OCI-LY1 (cell line): Measurements from ENCODE around the gene ANP32A.
A peak's percentile ranks its signal among the peaks of the same experiment; 100 is the strongest.

Experiments
- H2AFZ ChIP-seq: fragments of 200-600 bp; sonication (generic), shearing (Covaris generic); 2 replicates; pipeline ENCODE4 v1.6.0; 2014; ENCODE audit warnings: antibody characterized with exemption, mild to moderate bottlenecking, low read length
- H3F3A ChIP-seq: fragments of 200-600 bp; sonication (generic), shearing (Covaris generic); 2 replicates; pipeline ENCODE4 v1.6.0; 2014; ENCODE audit warnings: mild to moderate bottlenecking, antibody characterized with exemption, low read length, moderate library complexity; ENCODE audit not compliant: insufficient read depth
- H3K27ac ChIP-seq: fragments of 200-600 bp; sonication (generic); 2 replicates; pipeline ENCODE4 v1.5.1; 2014; ENCODE audit warnings: low read length, mixed run types, mild to moderate bottlenecking, low read depth; ENCODE audit not compliant: poor library complexity, severe bottlenecking
- H3K27me3 ChIP-seq: fragments of 200-600 bp; sonication (generic); 2 replicates; pipeline ENCODE4 v1.6.0; 2014; ENCODE audit warnings: antibody characterized with exemption, mild to moderate bottlenecking, low read length, moderate library complexity; ENCODE audit not compliant: insufficient read depth
- H3K36me3 ChIP-seq: fragments of 200-600 bp; sonication (generic); 2 replicates; pipeline ENCODE4 v1.6.1; 2014; ENCODE audit warnings: mild to moderate bottlenecking, antibody characterized with exemption, low read length, moderate library complexity, mixed read lengths; ENCODE audit not compliant: insufficient read depth
- H3K4me1 ChIP-seq: fragments of 200-600 bp; sonication (generic); 2 replicates; pipeline ENCODE4 v1.5.1; 2014; ENCODE audit warnings: mild to moderate bottlenecking, low read length, moderate library complexity; ENCODE audit not compliant: insufficient read depth, severe bottlenecking
- H3K4me2 ChIP-seq: fragments of 200-600 bp; sonication (generic), shearing (Covaris generic); 2 replicates; pipeline ENCODE4 v1.6.1; 2014; ENCODE audit warnings: low read length
- H3K4me3 ChIP-seq: fragments of 200-600 bp; sonication (generic); 2 replicates; pipeline ENCODE4 v1.5.1; 2014; ENCODE audit warnings: low read length, low read depth, mild to moderate bottlenecking, mixed read lengths; ENCODE audit not compliant: poor library complexity, severe bottlenecking
- H3K79me2 ChIP-seq: fragments of 200-600 bp; shearing (Covaris generic); 2 replicates; pipeline ENCODE4 v1.6.1; 2016; ENCODE audit warnings: mixed run types, low read length, mixed read lengths; ENCODE audit not compliant: insufficient read depth
- H3K9ac ChIP-seq: fragments of 200-600 bp; sonication (generic), shearing (Covaris generic); 2 replicates; pipeline ENCODE4 v1.6.1; 2014; ENCODE audit warnings: mild to moderate bottlenecking, low read length, mixed read lengths
- H3K9me2 ChIP-seq: fragments of 200-600 bp; sonication (generic), shearing (Covaris generic); 2 replicates; pipeline ENCODE4 v1.6.1; 2014; ENCODE audit warnings: low read depth, mild to moderate bottlenecking, low read length, mixed read lengths
- H3K9me3 ChIP-seq: fragments of 200-600 bp; shearing (Covaris generic); 2 replicates; pipeline ENCODE4 v1.6.1; 2014; ENCODE audit warnings: low read length, mixed read lengths
- H4K20me1 ChIP-seq: fragments of 200-600 bp; sonication (generic), shearing (Covaris generic); 2 replicates; pipeline ENCODE4 v1.6.0; 2016; ENCODE audit warnings: mild to moderate bottlenecking, low read length; ENCODE audit not compliant: insufficient read depth
- EZH2 ChIP-seq: fragments of 200-600 bp; sonication (generic), shearing (Covaris generic); IDR thresholded peaks from 2 replicates; pipeline ENCODE4 v1.8.0; 2017; ENCODE audit warnings: borderline replicate concordance, mixed run types, mild to moderate bottlenecking, antibody characterized with exemption, low read length, moderate library complexity, mixed read lengths
- TF ChIP-seq, protein P1 (sequence below): fragments of 200-600 bp; sonication (generic), shearing (Covaris generic); IDR thresholded peaks from 2 replicates; pipeline ENCODE4 v1.5.1; 2017; ENCODE audit warnings: mild to moderate bottlenecking, antibody characterized with exemption, low read length, moderate library complexity, mixed read lengths

ANP32A gene

DNA sequence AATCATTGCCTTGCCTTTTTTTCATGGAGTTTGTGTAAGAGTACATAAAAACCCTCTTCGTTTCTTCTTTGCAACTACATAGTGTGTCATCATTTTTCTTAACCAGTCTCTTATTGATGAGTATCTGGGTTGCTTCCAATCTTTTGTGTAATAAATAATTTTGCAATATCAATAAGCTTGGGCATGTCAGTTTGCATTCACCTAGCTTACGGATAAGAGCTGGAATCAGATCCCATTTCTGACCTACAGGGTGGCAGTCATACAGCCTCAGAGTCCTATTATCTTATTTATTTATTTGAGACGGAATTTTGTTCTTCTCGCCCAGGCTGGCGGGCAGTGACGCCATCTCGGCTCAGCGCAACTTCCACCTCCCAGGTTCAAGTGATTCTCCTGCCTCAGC is 18.3 kb downstream of the ANP32A start:
- Histone ChIP-seq H3K9me3 (no peaks in the 10 kb centered on the region), H4K20me1 (no peaks in the 10 kb centered on the region), H2AFZ (no peak overlapping the region), H3K4me3 (no peak overlapping the region), H3F3A (no peaks in the 10 kb centered on the region), H3K9me2 (no peaks in the 10 kb centered on the region), H3K27ac (no peak overlapping the region), H3K36me3 (peaks cover 62% of the 10 kb centered on the region; the same call in 1 of the 2 replicates), H3K4me1 (peaks cover 70% of the 10 kb centered on the region), H3K4me2 (no peak overlapping the region), H3K79me2 (peaks cover 98% of the 10 kb centered on the region), H3K9ac (no peak overlapping the region), H3K27me3 (no peaks in the 10 kb centered on the region)
- TF ChIP-seq, protein P1, sequence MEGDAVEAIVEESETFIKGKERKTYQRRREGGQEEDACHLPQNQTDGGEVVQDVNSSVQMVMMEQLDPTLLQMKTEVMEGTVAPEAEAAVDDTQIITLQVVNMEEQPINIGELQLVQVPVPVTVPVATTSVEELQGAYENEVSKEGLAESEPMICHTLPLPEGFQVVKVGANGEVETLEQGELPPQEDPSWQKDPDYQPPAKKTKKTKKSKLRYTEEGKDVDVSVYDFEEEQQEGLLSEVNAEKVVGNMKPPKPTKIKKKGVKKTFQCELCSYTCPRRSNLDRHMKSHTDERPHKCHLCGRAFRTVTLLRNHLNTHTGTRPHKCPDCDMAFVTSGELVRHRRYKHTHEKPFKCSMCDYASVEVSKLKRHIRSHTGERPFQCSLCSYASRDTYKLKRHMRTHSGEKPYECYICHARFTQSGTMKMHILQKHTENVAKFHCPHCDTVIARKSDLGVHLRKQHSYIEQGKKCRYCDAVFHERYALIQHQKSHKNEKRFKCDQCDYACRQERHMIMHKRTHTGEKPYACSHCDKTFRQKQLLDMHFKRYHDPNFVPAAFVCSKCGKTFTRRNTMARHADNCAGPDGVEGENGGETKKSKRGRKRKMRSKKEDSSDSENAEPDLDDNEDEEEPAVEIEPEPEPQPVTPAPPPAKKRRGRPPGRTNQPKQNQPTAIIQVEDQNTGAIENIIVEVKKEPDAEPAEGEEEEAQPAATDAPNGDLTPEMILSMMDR, result no peak
- no peak for TF ChIP-seq EZH2

- no peak overlapping the region for H3K4me3 ChIP-seq
- no peaks in the 10 kb centered on the region for H3K9me2 ChIP-seq
- H3K4me2 ChIP-seq, result no peak overlapping the region
- TF ChIP-seq, protein P1, result no peak
- no peak for TF ChIP-seq EZH2
- H3K27ac ChIP-seq, result peak overlapping the region; percentile 10
- no peaks in the 10 kb centered on the region for H4K20me1 ChIP-seq
- H3K36me3 ChIP-seq, result peaks cover 59% of the 10 kb centered on the region; the same call in 1 of the 2 replicates
- no peaks in the 10 kb centered on the region for H3K9me3 ChIP-seq
- no peaks in the 10 kb centered on the region for H3K27me3 ChIP-seq
- H3F3A ChIP-seq, result no peaks in the 10 kb centered on the region
- H3K79me2 ChIP-seq, result peaks cover 98% of the 10 kb centered on the region
- no peak overlapping the region for H3K9ac ChIP-seq
- H3K4me1 ChIP-seq, result peaks cover 70% of the 10 kb centered on the region
- no peak overlapping the region for H2AFZ ChIP-seq
Observed at GRCh38 chr15:68801572-68802148, 19.0 kb downstream of the ANP32A start.

DNA sequence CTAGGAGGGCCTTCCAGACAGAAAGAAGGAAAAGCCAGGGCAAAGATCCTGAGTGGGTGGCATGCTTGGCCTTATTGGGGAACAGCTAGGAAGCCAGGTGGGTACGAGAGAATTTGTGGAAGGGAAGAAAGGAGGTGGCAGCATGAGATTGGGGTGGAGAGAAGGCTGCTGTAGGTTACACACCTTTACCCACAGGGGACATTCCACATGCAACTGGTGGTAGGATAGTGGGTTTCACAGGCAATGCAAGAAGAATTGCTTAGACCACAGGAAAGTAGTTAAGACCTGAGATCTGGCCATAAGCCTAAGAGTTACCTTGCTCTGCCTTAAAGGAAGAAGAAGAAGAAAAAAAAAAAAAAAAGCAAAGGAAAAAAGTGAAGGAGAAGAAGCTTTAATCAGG is 19.8 kb downstream of the ANP32A start:
- Histone ChIP-seq H3K4me2 (no peak overlapping the region), H3K9me3 (no peaks in the 10 kb centered on the region), H3K4me3 (no peak overlapping the region), H4K20me1 (no peaks in the 10 kb centered on the region), H3K27ac (no peak overlapping the region), H3F3A (no peaks in the 10 kb centered on the region), H3K79me2 (peaks cover 97% of the 10 kb centered on the region), H3K36me3 (peaks cover 60% of the 10 kb centered on the region; the same call in 1 of the 2 replicates), H3K27me3 (no peaks in the 10 kb centered on the region), H3K4me1 (peaks cover 70% of the 10 kb centered on the region), H3K9me2 (no peaks in the 10 kb centered on the region), H2AFZ (no peak overlapping the region), H3K9ac (no peak overlapping the region)
- no peak for TF ChIP-seq EZH2
- TF ChIP-seq, protein P1, result no peak
